DOHH2 (cell line): ENCODE measurements around the gene PSMA7.

ENCODE experiments used
- EZH2phosphoT487 ChIP-seq: fragments of 200-600 bp; sonication (generic); IDR thresholded peaks from 2 replicates; pipeline ENCODE4 v1.6.1; 2017; ENCODE audit warnings: borderline replicate concordance, mild to moderate bottlenecking, antibody characterized with exemption, low read length, moderate library complexity, mixed read lengths
- TF ChIP-seq, protein P1 (sequence below): fragments of 200-600 bp; sonication (generic); IDR thresholded peaks from one replicate; pipeline ENCODE4 v1.5.1; 2014; ENCODE audit warnings: antibody characterized with exemption, mild to moderate bottlenecking, low read depth, low read length; ENCODE audit not compliant: poor library complexity, severe bottlenecking

DNA sequence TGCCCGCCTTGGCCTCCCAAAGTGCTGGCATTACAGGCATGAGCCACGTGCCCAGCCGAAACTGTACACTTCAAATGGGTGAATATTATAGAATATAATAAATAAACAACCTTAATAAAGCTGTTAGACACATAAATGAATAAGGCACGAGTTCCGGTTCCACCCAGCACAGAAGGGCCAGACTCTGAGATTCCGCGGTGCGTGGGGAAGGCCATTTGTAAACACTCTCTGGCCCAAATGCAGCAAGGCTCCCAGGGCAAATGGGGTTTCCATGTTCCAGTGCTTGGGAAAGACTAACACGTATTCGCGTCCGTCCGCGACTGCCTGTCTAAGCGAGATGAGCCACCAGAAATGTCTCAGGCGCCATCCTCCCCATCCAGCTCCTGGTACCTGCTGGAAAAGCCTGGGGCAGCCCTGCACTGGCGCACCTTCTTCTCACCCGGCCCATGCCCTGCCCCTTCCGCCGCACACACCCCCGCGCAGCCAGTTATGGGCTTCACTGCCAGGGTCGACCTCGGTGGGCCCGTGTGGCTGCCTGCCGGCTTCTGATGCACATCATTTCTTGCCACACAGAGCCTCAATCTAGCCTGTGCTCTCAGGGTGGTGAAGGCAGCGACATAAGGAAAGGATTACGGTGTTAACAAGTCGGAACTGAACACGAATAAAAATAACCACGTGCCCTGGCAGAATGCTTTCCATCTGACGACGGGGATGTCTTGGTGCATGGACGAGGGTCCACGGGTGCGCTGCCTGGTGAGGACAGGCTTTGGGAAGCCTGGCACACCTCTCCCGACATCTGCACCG is 26.4 kb downstream of the PSMA7 start:
- TF ChIP-seq, protein P1, sequence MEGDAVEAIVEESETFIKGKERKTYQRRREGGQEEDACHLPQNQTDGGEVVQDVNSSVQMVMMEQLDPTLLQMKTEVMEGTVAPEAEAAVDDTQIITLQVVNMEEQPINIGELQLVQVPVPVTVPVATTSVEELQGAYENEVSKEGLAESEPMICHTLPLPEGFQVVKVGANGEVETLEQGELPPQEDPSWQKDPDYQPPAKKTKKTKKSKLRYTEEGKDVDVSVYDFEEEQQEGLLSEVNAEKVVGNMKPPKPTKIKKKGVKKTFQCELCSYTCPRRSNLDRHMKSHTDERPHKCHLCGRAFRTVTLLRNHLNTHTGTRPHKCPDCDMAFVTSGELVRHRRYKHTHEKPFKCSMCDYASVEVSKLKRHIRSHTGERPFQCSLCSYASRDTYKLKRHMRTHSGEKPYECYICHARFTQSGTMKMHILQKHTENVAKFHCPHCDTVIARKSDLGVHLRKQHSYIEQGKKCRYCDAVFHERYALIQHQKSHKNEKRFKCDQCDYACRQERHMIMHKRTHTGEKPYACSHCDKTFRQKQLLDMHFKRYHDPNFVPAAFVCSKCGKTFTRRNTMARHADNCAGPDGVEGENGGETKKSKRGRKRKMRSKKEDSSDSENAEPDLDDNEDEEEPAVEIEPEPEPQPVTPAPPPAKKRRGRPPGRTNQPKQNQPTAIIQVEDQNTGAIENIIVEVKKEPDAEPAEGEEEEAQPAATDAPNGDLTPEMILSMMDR = no peak
- no peak for TF ChIP-seq EZH2phosphoT487
